Heart left ventricle (tissue), 16 donors: ENCODE data around the gene IL1R2. TPM values are rescaled to one million over a fixed set of nuclear protein-coding genes. Genes with fewer than 3 reads are reported as not detected.

ENCODE experiments used
- ATAC-seq, 4 donors: fragments of 200-7000 bp; cut with Tn5 transposase; one replicate each; pipeline ENCODE4 v1.9.1; 2020 to 2022; ENCODE audit warnings: moderate library complexity in 4 of 4, mild to moderate bottlenecking in 3 of 4, moderate number of reproducible peaks in 1 of 4
- DNase-seq, 5 donors: peaks; one replicate each; pipeline ENCODE4 v3.0.0-alpha.2; 2020
- H3K27ac ChIP-seq, 12 donors: fragments of 200-600 bp; sonication (generic) in 4 of 12; one replicate each; pipeline versions ENCODE4 v1.5.0 to v1.8.0; 2016 to 2022; ENCODE audit warnings: mild to moderate bottlenecking in 2 of 12
- H3K27me3 ChIP-seq, 9 donors: fragments of 200-600 bp; sonication (generic) in 2 of 9; one replicate each; pipeline versions ENCODE4 v1.5.1 to v1.8.0; 2016 to 2022; ENCODE audit warnings: mild to moderate bottlenecking in 3 of 9
- H3K36me3 ChIP-seq, 9 donors: fragments of 200-600 bp; sonication (generic) in 2 of 9; one replicate each; pipeline versions ENCODE4 v1.5.0 to v1.8.0; 2018 to 2022; ENCODE audit warnings: mild to moderate bottlenecking in 2 of 9
- H3K4me1 ChIP-seq, 12 donors: fragments of 200-600 bp; sonication (generic) in 4 of 12; one replicate each; pipeline versions ENCODE4 v1.5.0 to v1.8.0; 2016 to 2022; ENCODE audit warnings: mild to moderate bottlenecking in 3 of 12
- H3K4me3 ChIP-seq, 12 donors: fragments of 200-600 bp; sonication (generic) in 4 of 12; one replicate each; pipeline versions ENCODE4 v1.5.0 to v1.8.0; 2017 to 2022; ENCODE audit warnings: mild to moderate bottlenecking in 9 of 12, moderate library complexity in 4 of 12
- H3K9me3 ChIP-seq, 12 donors: fragments of 200-600 bp; sonication (generic) in 4 of 12; one replicate each; pipeline versions ENCODE4 v1.5.0 to v1.8.0; 2016 to 2022; ENCODE audit warnings: mild to moderate bottlenecking in 1 of 12
- POLR2A ChIP-seq, 2 donors: fragments of 450-650 bp; IDR thresholded peaks; one replicate each; pipeline ENCODE4 v1.6.1; 2017; ENCODE audit warnings: antibody characterized with exemption in 2 of 2, mild to moderate bottlenecking in 2 of 2, moderate library complexity in 2 of 2
- WGBS, 4 donors: extraction: QIAGEN DNeasy Blood & Tissue Kit in 2 of 4; methylation state at CpG; one replicate each; pipeline versions ENCODE4 v1.1.5 to v1.1.7; 2013 to 2018; 5-methylcytosine and 5-hydroxymethylcytosine counted together
- intact Hi-C, 10 donors: fragments of 100-400 bp; cut with DNase I; formaldehyde crosslinking; loops; one replicate each; pipeline versions ENCODE4 v1.11.1 to v1.14.2; 2022
- polyA plus RNA-seq, 2 donors: library from polyadenylated mRNA; stranded (reverse); fragments of 200-250 nt; gene quantifications; one replicate each; pipeline ENCODE4 v1.2.3, GENCODE V29; 2013
- total RNA-seq, 9 donors: library from RNA; depleted of rRNA in 2 of 9; stranded (reverse); fragments of >200 nt in 2 of 9; fragmentation: NEBNext Ultra II Directional in 3 of 9; extraction: Animal tissue kit (Norgen Biotek cat#: 25700) in 3 of 9; gene quantifications; one replicate each; pipeline versions ENCODE4 v1.1.0 to v1.2.4, GENCODE V29; 2016 to 2023
- TF ChIP-seq, protein P1 (sequence below), 12 donors: fragments of 200-600 bp; sonication (generic) in 4 of 12; IDR thresholded peaks; one replicate each; pipeline versions ENCODE4 v1.5.0 to v1.8.0; 2018 to 2022; ENCODE audit warnings: antibody characterized with exemption in 12 of 12, mild to moderate bottlenecking in 5 of 12
- donor health status: ischemic (EF 13 %, LVEDD 7.1; RV severe dilation, severe dysfunction).
- donor health status: healthy with polysubstance abuse.
- donor health status: DM: no; HTN: yes; CAD: no.
- donor health status: DM: no; HTN: no; CAD: no.
- donor health status: ischemic (EF 25% LVEDD 6.9; RV normal size, moderate dysfunction).
- donor health status: ischemic (EF 25% LVEDD 5.7; RV mildly dilated, moderate dysfunction).
- donor health status: healthy.
- donor health status: DM: yes; HTN: yes; CAD: no.
- donor health status: ischemic (EF 35%, LVEDD 5.7; RV mildly dilated, moderate dysfunction).
- donor health status: nonischemic (EF 11% LVEDD 7.7; RV severe dilation, severe dysfunction).
- donor health status: DM: yes; HTN: yes; CAD: no.
- donor health status: PGD.
- donor health status: ischemic (EF 29% LVEDD 5.4; RV normal size, mild dysfunction).
- donor health status: nonischemic (EF 23%, LVEDD 6.1; RV moderate dilation, normal function).

Gene IL1R2
- total and polyA plus RNA-seq, 11 donors: 0.77 to 8.0 (median 2.1) TPM; not detected in 3

DNA sequence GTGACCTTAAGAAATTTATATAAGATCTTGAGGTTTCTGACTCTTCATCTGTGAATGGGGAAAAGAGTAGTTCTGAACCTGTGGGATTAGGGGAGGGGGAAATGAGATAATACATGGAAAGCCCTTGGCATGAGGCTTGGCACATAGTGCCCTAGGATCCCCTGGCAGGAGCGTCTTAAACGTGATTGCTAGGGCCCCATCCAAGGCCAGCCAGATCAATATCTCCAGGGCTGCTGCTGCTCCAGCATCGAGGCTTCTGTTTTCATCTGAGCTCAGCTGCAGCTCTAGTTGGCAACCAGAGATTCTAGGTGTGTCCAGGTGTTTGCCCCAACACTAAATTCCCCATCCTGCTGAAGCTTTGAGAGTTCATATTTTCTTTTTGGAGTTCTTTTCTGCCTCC is 71.0 kb downstream of the IL1R2 start:
- intact Hi-C loops: loop anchor here in 4 of 10 donors (5.0 kb wide), 3 partner anchors 41 to 174 kb away; partner anchors contain the start of gene IL1R1 (in 2 of the 4)
- Histone ChIP-seq H3K27me3 (no peaks in the 10 kb centered on the region), H3K27ac (peak overlapping the region in 11 of 12 donors; percentile 60 to 97 (median 90)), H3K9me3 (no peaks in the 10 kb centered on the region), H3K36me3 (no peaks in the 10 kb centered on the region), H3K4me3 (no peak overlapping the region), H3K4me1 (peaks cover 0 to 84% (median 52%) of the 10 kb centered on the region in 12 donors)
- no peak for TF ChIP-seq POLR2A (IDR thresholded peaks at IDR 0.05)
- TF ChIP-seq, protein P1, sequence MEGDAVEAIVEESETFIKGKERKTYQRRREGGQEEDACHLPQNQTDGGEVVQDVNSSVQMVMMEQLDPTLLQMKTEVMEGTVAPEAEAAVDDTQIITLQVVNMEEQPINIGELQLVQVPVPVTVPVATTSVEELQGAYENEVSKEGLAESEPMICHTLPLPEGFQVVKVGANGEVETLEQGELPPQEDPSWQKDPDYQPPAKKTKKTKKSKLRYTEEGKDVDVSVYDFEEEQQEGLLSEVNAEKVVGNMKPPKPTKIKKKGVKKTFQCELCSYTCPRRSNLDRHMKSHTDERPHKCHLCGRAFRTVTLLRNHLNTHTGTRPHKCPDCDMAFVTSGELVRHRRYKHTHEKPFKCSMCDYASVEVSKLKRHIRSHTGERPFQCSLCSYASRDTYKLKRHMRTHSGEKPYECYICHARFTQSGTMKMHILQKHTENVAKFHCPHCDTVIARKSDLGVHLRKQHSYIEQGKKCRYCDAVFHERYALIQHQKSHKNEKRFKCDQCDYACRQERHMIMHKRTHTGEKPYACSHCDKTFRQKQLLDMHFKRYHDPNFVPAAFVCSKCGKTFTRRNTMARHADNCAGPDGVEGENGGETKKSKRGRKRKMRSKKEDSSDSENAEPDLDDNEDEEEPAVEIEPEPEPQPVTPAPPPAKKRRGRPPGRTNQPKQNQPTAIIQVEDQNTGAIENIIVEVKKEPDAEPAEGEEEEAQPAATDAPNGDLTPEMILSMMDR (IDR thresholded peaks at IDR 0.05): no peak
- 60 to 76% (median 72%) methylated on average over 3 of the region's 3 CpGs for WGBS, 4 donors
- no peak for DNase-seq
- no peak for ATAC-seq

DNA sequence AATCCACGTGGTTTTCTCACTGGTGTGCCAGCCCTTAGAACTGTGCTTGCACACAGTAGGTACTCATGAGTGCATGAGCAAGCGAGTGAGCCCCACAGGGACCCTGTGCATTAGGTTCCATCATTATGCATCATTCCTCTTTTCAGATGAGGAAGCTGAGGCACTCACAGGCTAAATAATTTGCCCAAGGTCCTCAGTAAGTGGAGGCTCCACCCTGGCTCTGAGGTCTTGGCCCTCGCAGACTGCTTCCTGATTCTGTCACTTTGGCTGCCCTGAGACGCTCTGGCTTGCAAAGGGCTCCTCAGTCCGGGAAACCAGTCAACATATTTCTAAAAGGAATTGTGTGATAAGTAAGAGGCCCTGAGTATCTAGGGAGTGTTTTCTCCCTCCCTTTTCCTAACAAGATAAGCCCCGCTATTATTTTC is 71.7 kb downstream of the IL1R2 start:
- ATAC-seq (peak; percentile 70 to 84 (median 76)), DNase-seq (peak; percentile 67 to 83 (median 81))
- Histone ChIP-seq H3K4me3 (peak overlapping the region in 1 of 12 donors; percentile 12), H3K27me3 (no peaks in the 10 kb centered on the region), H3K4me1 (peaks cover 0 to 77% (median 52%) of the 10 kb centered on the region in 12 donors), H3K9me3 (no peaks in the 10 kb centered on the region), H3K27ac (peak overlapping the region; percentile 77 to 97 (median 90)), H3K36me3 (no peaks in the 10 kb centered on the region)
- TF ChIP-seq POLR2A (IDR thresholded peaks at IDR 0.05): no peak
- TF ChIP-seq, protein P1 (IDR thresholded peaks at IDR 0.05): no peak
- intact Hi-C loops: loop anchor here in 4 of 10 donors (5.0 kb wide), 3 partner anchors 41 to 174 kb away; partner anchors contain the start of gene IL1R1 (in 2 of the 4)
- 21 to 30% (median 26%) methylated on average over 6 of the region's 6 CpGs for WGBS, 4 donors

DNA sequence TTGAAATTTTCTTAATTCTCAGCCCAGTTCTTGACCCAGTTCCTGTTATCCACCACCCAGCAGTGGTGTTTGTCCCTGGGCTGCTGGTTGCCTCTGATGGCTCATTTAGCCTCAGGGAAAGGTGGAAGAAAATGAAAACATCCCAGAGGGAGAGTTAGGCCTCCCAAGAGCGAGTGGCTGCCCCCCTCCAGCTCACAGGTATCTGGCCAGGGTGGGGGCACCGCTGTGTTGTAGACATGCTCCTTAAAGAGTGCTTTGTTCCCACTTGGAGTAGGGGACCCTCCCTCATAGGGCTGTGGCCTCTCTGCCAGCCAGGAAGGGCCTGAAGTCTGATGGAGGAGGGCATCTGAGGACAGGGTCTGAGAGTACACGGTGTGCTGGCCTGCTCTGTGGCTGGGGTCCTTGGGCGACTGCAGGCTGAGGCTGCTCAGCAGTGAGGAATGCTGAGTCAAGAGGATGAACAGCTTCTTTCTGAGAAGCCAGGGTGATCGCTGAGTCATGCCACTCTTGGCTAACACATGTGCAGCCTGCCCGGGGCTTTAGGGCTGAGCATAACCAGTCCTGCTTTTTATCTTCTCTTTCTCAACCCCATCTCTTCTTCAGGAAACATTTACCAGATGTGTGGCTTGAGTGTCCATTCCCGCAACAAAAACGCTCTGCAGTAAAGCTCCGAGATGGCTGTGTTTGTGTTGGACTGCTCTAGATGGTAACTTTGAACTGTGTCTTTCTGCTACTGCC is 72.3 kb downstream of the IL1R2 start:
- no peak for TF ChIP-seq POLR2A (IDR thresholded peaks at IDR 0.05)
- TF ChIP-seq, protein P1 (IDR thresholded peaks at IDR 0.05): no peak
- intact Hi-C loops: loop anchor here in 5 of 10 donors (1.0 to 5.0 kb wide), 4 partner anchors 37 to 173 kb away; partner anchors contain the start of gene IL1R1 (in 2 of the 5)
- Histone ChIP-seq H3K27me3 (no peaks in the 10 kb centered on the region), H3K27ac (peak overlapping the region; percentile 77 to 97 (median 90)), H3K36me3 (no peaks in the 10 kb centered on the region), H3K9me3 (no peaks in the 10 kb centered on the region), H3K4me3 (peak overlapping the region in 3 of 12 donors; percentile 11 to 12 (median 11)), H3K4me1 (peaks cover 0 to 79% (median 52%) of the 10 kb centered on the region in 12 donors)
- DNase-seq: peak; percentile 80 to 95 (median 87)
- peak; percentile 85 to 94 (median 92) for ATAC-seq
- WGBS, 4 donors: 17 to 24% (median 20%) methylated on average over 9 of the region's 9 CpGs
